Upper lobe of left lung (tissue), 6 donors: ENCODE results near the gene ZHX3. TPM values are rescaled to one million over a fixed set of nuclear protein-coding genes. Genes with fewer than 3 reads are reported as not detected.
A peak's percentile ranks its signal among the peaks of the same experiment; 100 is the strongest.

Experiments
- ATAC-seq, 2 donors: fragments of 200-7000 bp; cut with Tn5 transposase; one replicate each; pipeline ENCODE4 v1.9.1; 2022; ENCODE audit warnings: mild to moderate bottlenecking in 2 of 2, moderate library complexity in 2 of 2; ENCODE audit not compliant: low FRiP score in 2 of 2
- DNase-seq, 2 donors: peaks; one replicate each; pipeline ENCODE4 v3.0.0-alpha.2; 2019 to 2020
- H3K27ac ChIP-seq, 4 donors: fragments of 200-600 bp; sonication (generic); one replicate each; pipeline ENCODE4 v1.5.1; 2016 to 2019
- H3K27me3 ChIP-seq, 4 donors: fragments of 200-600 bp; sonication (generic); one replicate each; pipeline ENCODE4 v1.5.1; 2017 to 2019
- H3K36me3 ChIP-seq, 4 donors: fragments of 200-600 bp; sonication (generic); one replicate each; pipeline ENCODE4 v1.5.1; 2016 to 2019
- H3K4me1 ChIP-seq, 4 donors: fragments of 200-600 bp; sonication (generic); one replicate each; pipeline ENCODE4 v1.5.1; 2018 to 2019
- H3K4me3 ChIP-seq, 4 donors: fragments of 200-600 bp; sonication (generic); one replicate each; pipeline ENCODE4 v1.5.1; 2017 to 2019; ENCODE audit warnings: mild to moderate bottlenecking in 2 of 4, moderate library complexity in 1 of 4
- H3K9me3 ChIP-seq, 4 donors: fragments of 200-600 bp; sonication (generic); one replicate each; pipeline ENCODE4 v1.5.1; 2018 to 2019
- CTCF ChIP-seq, 6 experiments: fragments of 450-650 bp in 4 of 6; fragments of 200-600 bp in 2 of 6; sonication (generic) in 2 of 6; IDR thresholded peaks; one replicate each; pipeline ENCODE4 v1.5.1; 2016 to 2019; ENCODE audit warnings: antibody characterized with exemption in 6 of 6
- EP300 ChIP-seq, 4 donors: sonication (generic); formaldehyde crosslinking; IDR thresholded peaks; one replicate each; pipeline ENCODE4 v1.5.1; 2017; ENCODE audit warnings: antibody characterized with exemption in 4 of 4, control low read depth in 2 of 4
- POLR2A ChIP-seq, 4 donors: fragments of 450-650 bp; IDR thresholded peaks; one replicate each; pipeline ENCODE4 v1.5.1; 2016 to 2017; ENCODE audit warnings: antibody characterized with exemption in 4 of 4, mild to moderate bottlenecking in 2 of 4
- POLR2AphosphoS5 ChIP-seq, 2 donors: sonication (generic); formaldehyde crosslinking; IDR thresholded peaks; one replicate each; pipeline ENCODE4 v1.5.1; 2017; ENCODE audit warnings: antibody characterized with exemption in 2 of 2
- WGBS, 2 donors: methylation state at CpG; one replicate each; pipeline ENCODE4 v1.1.5; 2017 to 2018; 5-methylcytosine and 5-hydroxymethylcytosine counted together
- total RNA-seq, 6 donors: library from RNA; depleted of rRNA in 4 of 6; stranded (reverse); fragments of >200 nt in 4 of 6; gene quantifications; one replicate each; pipeline versions ENCODE4 v1.1.0 to v1.2.1, GENCODE V29; 2016 to 2021
- donor health status: DM: no; HTN: no; CAD: no; lungs with moderate emphysema.
- donor health status: DM: no; HTN: yes; CAD: no; lungs with severe emphysema.

Gene ZHX3
- total RNA-seq, 6 donors from 2014 or later = 30.4 to 57.5 (median 44.9) TPM

- peak within 1 kb of the TSS; percentile 84 to 98 (median 96) for H3K27ac ChIP-seq
- WGBS, 2 donors = 0% methylated on average over 3 to 9 of the region's 121 CpGs
- ATAC-seq = peak; percentile 88 to 94
- H3K4me1 ChIP-seq = peaks cover 33 to 54% (median 46%) of the 10 kb centered on the region in 4 donors
- DNase-seq = peak; percentile 88 to 98
- H3K4me3 ChIP-seq = peak within 1 kb of the TSS; percentile 62 to 98 (median 93)
- peak in 4 of 6 experiments; percentile 24 to 51 (median 34) for TF ChIP-seq CTCF (IDR thresholded peaks at IDR 0.05)
- TF ChIP-seq POLR2A (IDR thresholded peaks at IDR 0.05) = peak in 3 of 4 donors; percentile 78 to 85 (median 85)
- peak; percentile 78 to 84 for TF ChIP-seq POLR2AphosphoS5 (IDR thresholded peaks at IDR 0.05)
- peak in 1 of 4 donors; percentile 35 for TF ChIP-seq EP300 (IDR thresholded peaks at IDR 0.05)
- no peaks in the 10 kb centered on the region for H3K9me3 ChIP-seq
- no peaks in the 10 kb centered on the region for H3K36me3 ChIP-seq
- H3K27me3 ChIP-seq = no peaks in the 10 kb centered on the region
Observed at GRCh38 chr20:41136680-41137613, 180.6 kb downstream of the ZHX3 start, which contains the start of gene PLCG1. Gene PLCG1 (plus strand): TSS chr20:41137543. CDS start chr20:41137642, 99 bp downstream.

DNA sequence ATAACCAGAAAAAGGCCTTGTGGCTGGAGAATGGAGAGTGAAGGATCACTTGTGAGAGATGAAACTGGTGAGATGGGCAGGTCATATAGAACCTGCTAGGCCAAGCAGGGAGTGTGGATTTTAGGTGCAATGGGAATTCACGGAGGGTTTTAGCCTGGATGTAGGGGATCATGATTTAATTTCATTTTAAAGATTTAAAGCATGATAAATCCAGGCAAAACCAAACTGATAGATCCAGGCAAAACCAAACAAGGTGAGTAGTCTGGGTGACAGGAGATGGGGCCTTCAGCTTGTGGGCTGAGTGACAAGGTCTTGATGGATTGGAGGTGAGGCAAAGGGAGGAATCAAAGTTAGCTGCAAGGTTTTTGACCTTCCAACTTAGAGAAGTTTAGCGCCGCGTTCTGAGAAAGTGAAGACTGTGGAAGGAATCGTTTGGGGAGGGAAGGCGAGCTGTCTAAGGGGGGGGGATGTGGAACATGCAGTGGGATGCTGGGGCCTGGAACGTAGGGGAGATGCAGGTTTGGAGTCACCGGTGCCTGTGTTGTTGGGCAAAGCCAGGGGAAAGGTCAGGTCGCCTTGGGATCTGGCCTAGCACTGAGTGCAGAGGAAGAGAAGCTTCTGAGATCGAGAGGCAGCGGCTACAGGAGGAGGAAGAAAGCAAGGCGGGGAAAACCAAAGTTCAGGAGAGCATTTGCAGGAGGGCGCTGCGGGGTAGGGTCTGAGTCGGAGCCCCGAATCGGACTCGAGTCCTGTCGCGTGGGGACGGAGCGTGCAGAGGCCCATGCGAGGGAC is 181.4 kb downstream of the ZHX3 start:
- Histone ChIP-seq H3K36me3 (no peaks in the 10 kb centered on the region), H3K9me3 (no peaks in the 10 kb centered on the region), H3K4me1 (peaks cover 26 to 46% (median 37%) of the 10 kb centered on the region in 4 donors), H3K27ac (peak overlapping the region; percentile 84 to 98 (median 96)), H3K4me3 (peak overlapping the region; percentile 62 to 98 (median 93)), H3K27me3 (no peaks in the 10 kb centered on the region)
- 36 to 41% methylated on average over 22 to 23 of the region's 23 CpGs for WGBS, 2 donors
- ATAC-seq (no peak), DNase-seq (no peak)
- TF ChIP-seq EP300 (IDR thresholded peaks at IDR 0.05) = no peak

- Histone ChIP-seq H3K4me1 (peaks cover 19 to 38% (median 30%) of the 10 kb centered on the region in 4 donors), H3K36me3 (no peaks in the 10 kb centered on the region), H3K9me3 (no peaks in the 10 kb centered on the region), H3K4me3 (no peak overlapping the region), H3K27ac (no peak overlapping the region), H3K27me3 (no peaks in the 10 kb centered on the region)
- ATAC-seq (peak in 1 of 2 donors; percentile 56), DNase-seq (peak in 1 of 2 donors; percentile 52)
- 46 to 56% methylated on average over 12 to 13 of the region's 13 CpGs for WGBS, 2 donors
- TF ChIP-seq EP300 (IDR thresholded peaks at IDR 0.05) (no peak), CTCF (IDR thresholded peaks at IDR 0.05) (peak; percentile 55 to 81 (median 74))
Observed at GRCh38 chr20:41135187-41135887, 182.2 kb downstream of the ZHX3 start.

DNA sequence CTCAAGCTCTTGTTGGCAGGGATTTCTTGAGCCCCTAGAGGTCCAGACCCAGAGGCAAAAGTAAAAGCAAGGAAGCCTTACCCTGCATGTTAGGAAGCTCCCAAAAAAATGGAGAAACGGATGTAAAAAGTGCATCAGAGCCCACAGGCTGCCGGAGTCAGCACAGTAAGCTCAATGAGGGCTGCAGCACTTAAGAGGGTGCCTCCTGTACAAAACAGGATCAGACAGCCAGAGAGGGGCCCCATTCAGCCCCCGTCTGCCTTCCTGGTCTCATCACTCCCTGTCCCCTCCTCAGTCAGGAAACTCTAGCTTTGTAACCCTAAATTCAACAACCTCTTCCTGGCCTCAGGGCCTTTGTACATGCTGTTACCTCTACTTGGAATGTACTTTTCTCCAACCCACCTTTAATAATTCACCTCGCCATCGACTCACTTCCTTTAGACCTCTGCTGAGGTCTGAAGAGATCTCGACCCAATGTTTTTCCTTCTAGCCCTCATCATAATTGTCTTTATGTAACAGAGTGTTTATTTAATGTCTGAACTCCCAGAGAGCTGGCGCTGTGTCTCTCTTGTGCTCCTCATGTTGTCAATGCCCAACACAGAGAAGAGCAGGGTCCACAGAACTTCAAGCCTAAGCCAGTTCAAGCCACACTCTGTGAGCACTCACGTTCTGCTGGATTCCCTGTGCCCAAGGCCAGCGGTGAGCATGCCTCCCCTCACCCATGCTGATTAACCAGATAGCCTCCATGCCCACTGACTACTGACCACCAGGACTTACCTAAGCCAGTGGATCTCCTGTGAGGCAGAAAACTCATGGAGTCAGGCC is 183.0 kb downstream of the ZHX3 start:
- H3K4me3 ChIP-seq = no peak overlapping the region
- no peaks in the 10 kb centered on the region for H3K9me3 ChIP-seq
- H3K27me3 ChIP-seq = no peaks in the 10 kb centered on the region
- no peak overlapping the region for H3K27ac ChIP-seq
- WGBS, 2 donors = 67 to 69% methylated on average over 9 of the region's 9 CpGs
- no peak for DNase-seq
- no peak for ATAC-seq
- TF ChIP-seq POLR2A (IDR thresholded peaks at IDR 0.05) (no peak), EP300 (IDR thresholded peaks at IDR 0.05) (no peak), CTCF (IDR thresholded peaks at IDR 0.05) (no peak), POLR2AphosphoS5 (IDR thresholded peaks at IDR 0.05) (no peak)
- H3K36me3 ChIP-seq = no peaks in the 10 kb centered on the region
- peaks cover 11 to 30% (median 22%) of the 10 kb centered on the region in 4 donors for H3K4me1 ChIP-seq
